HTERT RPE-1 (cell line): Measurements from ENCODE around the gene ZFYVE26.
"Not testable (repeated sequence)": the region's sequence is repeated elsewhere in the genome, so short reads cannot be mapped to it uniquely, and the experiment has no call there.

ENCODE experiments used
- in situ Hi-C: fragments of 300-500 bp; cut with MboI; formaldehyde crosslinking; loops from 4 replicates; pipeline ENCODE4 v1.14.3; 2020; ENCODE audit warnings: low sequenced_read_pairs

The ZFYVE26 gene

DNA sequence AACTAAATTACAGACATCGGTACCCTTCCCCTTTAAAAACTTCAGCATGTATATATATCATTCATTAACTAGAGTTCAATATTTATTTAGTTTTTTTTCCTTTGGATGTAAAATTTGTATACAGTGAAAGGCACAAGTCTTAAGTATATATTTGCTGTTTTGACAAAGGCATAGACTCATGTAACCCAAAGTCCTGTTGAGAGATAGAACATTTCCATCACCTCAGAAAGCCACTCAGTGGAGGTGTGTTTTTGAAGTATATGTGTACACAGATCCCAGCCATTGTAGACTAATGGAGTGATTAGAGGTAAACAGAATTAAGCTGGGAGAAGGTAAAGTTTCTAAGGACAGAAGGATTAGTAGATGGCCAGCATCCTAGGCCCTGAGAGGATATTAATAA lies 99.3 kb downstream of the ZFYVE26 start:
- in situ Hi-C loops: no loop called here

DNA sequence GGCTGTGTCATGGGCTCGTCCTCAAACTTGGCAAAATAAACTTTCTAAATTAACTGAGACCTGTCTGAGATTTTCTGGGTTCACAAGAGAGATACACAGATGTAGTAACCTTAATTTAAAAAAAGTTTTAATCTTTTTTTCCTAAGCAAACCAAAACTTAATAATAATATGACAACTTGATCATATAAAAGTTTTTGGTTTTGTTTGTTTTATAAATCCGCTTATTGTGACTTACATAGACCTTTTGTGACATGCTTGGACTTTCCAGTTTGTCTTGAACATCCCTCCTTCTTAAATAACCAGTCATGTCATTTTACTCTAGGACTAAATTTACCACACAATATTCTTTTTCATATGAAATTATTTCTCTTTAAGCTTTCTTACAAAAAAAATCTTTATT lies 106.2 kb downstream of the ZFYVE26 start:
- in situ Hi-C loops: no loop called here

- in situ Hi-C loops: not testable (repeated sequence)
Observed at GRCh38 chr14:67709796-67710195, 106.6 kb downstream of the ZFYVE26 start.

GRCh38 chr14:67709346-67709745 lies 107.0 kb downstream of the ZFYVE26 start:
- in situ Hi-C loops: not testable (repeated sequence)

GRCh38 chr14:67705211-67705610 lies 111.2 kb downstream of the ZFYVE26 start:
- in situ Hi-C loops: no loop called here

DNA sequence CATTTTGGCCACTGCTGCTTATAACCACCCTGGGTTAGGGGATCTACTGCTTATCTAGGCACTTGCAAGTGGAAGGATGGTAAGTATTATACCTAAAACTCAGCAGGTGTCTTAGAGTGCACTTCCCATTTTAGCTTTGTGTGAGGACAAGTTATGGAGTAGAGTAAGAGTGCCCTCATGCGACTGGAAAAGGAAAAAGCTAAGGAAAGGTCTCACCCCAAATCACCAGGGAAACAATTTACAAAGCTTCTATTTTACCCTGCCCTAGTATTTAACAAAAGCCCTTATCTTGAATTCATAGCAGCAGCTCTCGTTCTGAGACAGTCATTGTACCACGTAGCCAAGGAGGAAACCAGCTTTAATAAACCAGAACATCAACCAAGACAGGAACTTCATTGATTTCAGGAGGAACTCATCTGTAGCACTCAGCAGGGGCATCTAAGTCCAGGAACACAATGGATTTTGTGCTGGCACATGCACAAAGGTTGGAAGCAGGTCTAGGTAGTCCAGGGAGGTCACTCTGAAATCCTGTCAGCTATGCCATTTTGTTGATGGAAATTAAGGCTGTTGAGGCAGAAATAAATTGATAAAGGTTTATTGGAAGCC lies 111.8 kb downstream of the ZFYVE26 start:
- in situ Hi-C loops: no loop called here

- in situ Hi-C loops: no loop called here
Observed at GRCh38 chr14:67703997-67704396, 112.4 kb downstream of the ZFYVE26 start.

- in situ Hi-C loops: not testable (repeated sequence)
Observed at GRCh38 chr14:67701492-67701891, 114.9 kb downstream of the ZFYVE26 start, which contains the start of gene RDH12. Gene RDH12 (plus strand): TSS chr14:67701886. CDS start chr14:67722643, 20,757 bp downstream.

- in situ Hi-C loops: no loop called here
Observed at GRCh38 chr14:67698179-67698578, 118.2 kb downstream of the ZFYVE26 start.

GRCh38 chr14:67697006-67697405 lies 119.4 kb downstream of the ZFYVE26 start:
- in situ Hi-C loops: no loop called here
